NCI-H1436 (cell line): ENCODE data around the gene BSDC1.
A peak's percentile ranks its signal among the peaks of the same experiment; 100 is the strongest.

Source experiments
- DNase-seq: peaks from one replicate; lab custom pipeline; 2025; lab: John Stamatoyannopoulos, UW

The BSDC1 gene

GRCh38 chr1:32336591-32336932, 57.7 kb downstream of the BSDC1 start:
- DNase-seq = no peak

- DNase-seq = peak; percentile 82
Measured at GRCh38 chr1:32335790-32336590, 58.3 kb downstream of the BSDC1 start, which contains the start of gene MARCKSL1. TSS of gene MARCKSL1 (minus strand) at chr1:32336233. CDS start at chr1:32336033, 200 bp downstream.

GRCh38 chr1:32335535-32335789, 58.8 kb downstream of the BSDC1 start:
- DNase-seq = no peak

- DNase-seq = peak; percentile 65
Measured at GRCh38 chr1:32334864-32335534, 59.2 kb downstream of the BSDC1 start.

GRCh38 chr1:32334274-32334861, 59.9 kb downstream of the BSDC1 start:
- DNase-seq = no peak

- no peak for DNase-seq
Measured at GRCh38 chr1:32333251-32333963, 60.8 kb downstream of the BSDC1 start.

- no peak for DNase-seq
Measured at GRCh38 chr1:32332290-32333079, 61.8 kb downstream of the BSDC1 start.

- no peak for DNase-seq
Measured at GRCh38 chr1:32331549-32331948, 62.7 kb downstream of the BSDC1 start.

- DNase-seq = no peak
Measured at GRCh38 chr1:32330558-32331151, 63.6 kb downstream of the BSDC1 start.

GRCh38 chr1:32329931-32330466, 64.2 kb downstream of the BSDC1 start:
- no peak for DNase-seq

- DNase-seq = no peak
Measured at GRCh38 chr1:32327204-32327603, 67.0 kb downstream of the BSDC1 start.

- no peak for DNase-seq
Measured at GRCh38 chr1:32321712-32322291, 72.4 kb downstream of the BSDC1 start.

GRCh38 chr1:32318127-32318869, 75.9 kb downstream of the BSDC1 start:
- no peak for DNase-seq

- DNase-seq = no peak
Measured at GRCh38 chr1:32316903-32317277, 77.4 kb downstream of the BSDC1 start.
